Mucosa of descending colon (tissue), 3 donors: ENCODE measurements around the gene ANKRD62. TPM values are rescaled to one million over a fixed set of nuclear protein-coding genes. Genes with fewer than 3 reads are reported as not detected.

ENCODE experiments used
- total RNA-seq, 3 donors: library from RNA; stranded (reverse); fragmentation: NEBNext Ultra II Directional in 2 of 3; extraction: Animal tissue kit (Norgen Biotek cat#: 25700) in 2 of 3; gene quantifications; one replicate each; pipeline versions ENCODE4 v1.2.1 to v1.2.4, GENCODE V29; 2021 to 2023
- donor health status: DM: no; HTN: no; CAD: no; lungs with moderate emphysema.
- donor health status: DM: no; HTN: no; CAD: no.
- donor health status: DM: no; HTN: yes; CAD: no.

ANKRD62 gene
- total RNA-seq, 3 donors from 2014 or later, result 0.17 to 1.8 TPM; not detected in 1

Other genes with a start within 250 kb of the ANKRD62 start
- gene CHMP1B, start 242.4 kb upstream of the ANKRD62 start, total RNA-seq, result 10 to 100 TPM; 60.9 to 88.3 (median 66.7) TPM
- 100 to 1,000 TPM in 1 of 3 donors, 10 to 100 TPM in 2; 56.7 to 103 (median 68.8) TPM for gene MPPE1, start 185.5 kb upstream of the ANKRD62 start, total RNA-seq
- 100 to 1,000 TPM in 2 of 3 donors, 10 to 100 TPM in 1; 58.0 to 152 (median 117) TPM for gene IMPA2, start 112.3 kb upstream of the ANKRD62 start, total RNA-seq
- under 1 TPM in 2 of 3 donors, not detected in 1; 0.58 to 0.98 TPM for gene CIDEA, start 160.5 kb downstream of the ANKRD62 start, total RNA-seq
- 100 to 1,000 TPM in 1 of 3 donors, 10 to 100 TPM in 1, 1 to 10 TPM in 1; 9.2 to 116 (median 32.9) TPM for gene TUBB6, start 214.4 kb downstream of the ANKRD62 start, total RNA-seq